Activated naive CD4-positive, alpha-beta T cell treated with anti-CD3 and anti-CD28 coated beads for 36 hours (primary cell): ENCODE data around the gene HSH2D. TPM values are rescaled to one million over a fixed set of nuclear protein-coding genes. Genes with fewer than 3 reads are reported as not detected.
"Not testable (repeated sequence)": the region's sequence is repeated elsewhere in the genome, so short reads cannot be mapped to it uniquely, and the experiment has no call there.

ENCODE experiments used
- CTCF ChIA-PET: fragments of 350-600 bp; sonication (Branson Sonifier 250); formaldehyde crosslinking; loops from one replicate; lab custom pipeline; 2021; ENCODE audit warnings: antibody characterized with exemption; lab: Charles Lee
- DNase-seq: peaks from one replicate; pipeline ENCODE4 v3.0.0-alpha.2; 2020
- H3K27ac Mint-ChIP-seq: one replicate; pipeline ENCODE4 v1.8.0; 2021; ENCODE audit warnings: mild to moderate bottlenecking, mixed read lengths
- H3K27me3 Mint-ChIP-seq: one replicate; pipeline ENCODE4 v1.8.0; 2021; ENCODE audit warnings: low read depth, mixed read lengths
- H3K36me3 Mint-ChIP-seq: one replicate; pipeline ENCODE4 v1.8.0; 2021; ENCODE audit warnings: low read depth, mixed read lengths
- H3K4me1 Mint-ChIP-seq: one replicate; pipeline ENCODE4 v1.8.0; 2021; ENCODE audit warnings: low read depth, mixed read lengths
- H3K4me3 Mint-ChIP-seq: one replicate; pipeline ENCODE4 v1.8.0; 2021; ENCODE audit warnings: mild to moderate bottlenecking, moderate library complexity, mixed read lengths
- H3K9me3 Mint-ChIP-seq: one replicate; pipeline ENCODE4 v1.8.0; 2021; ENCODE audit warnings: mixed read lengths
- intact Hi-C: fragments of 100-400 bp; cut with micrococcal nuclease; formaldehyde crosslinking; loops from one replicate; pipeline ENCODE4 v1.15.1; 2023
- total RNA-seq, 2 experiments: library from RNA; stranded (reverse); gene quantifications; one replicate each; pipeline ENCODE4 v1.2.3, GENCODE V29; 2021

The HSH2D gene
- total RNA-seq, 2 experiments from 2014 or later, result 18.3 to 20.7 TPM

DNA sequence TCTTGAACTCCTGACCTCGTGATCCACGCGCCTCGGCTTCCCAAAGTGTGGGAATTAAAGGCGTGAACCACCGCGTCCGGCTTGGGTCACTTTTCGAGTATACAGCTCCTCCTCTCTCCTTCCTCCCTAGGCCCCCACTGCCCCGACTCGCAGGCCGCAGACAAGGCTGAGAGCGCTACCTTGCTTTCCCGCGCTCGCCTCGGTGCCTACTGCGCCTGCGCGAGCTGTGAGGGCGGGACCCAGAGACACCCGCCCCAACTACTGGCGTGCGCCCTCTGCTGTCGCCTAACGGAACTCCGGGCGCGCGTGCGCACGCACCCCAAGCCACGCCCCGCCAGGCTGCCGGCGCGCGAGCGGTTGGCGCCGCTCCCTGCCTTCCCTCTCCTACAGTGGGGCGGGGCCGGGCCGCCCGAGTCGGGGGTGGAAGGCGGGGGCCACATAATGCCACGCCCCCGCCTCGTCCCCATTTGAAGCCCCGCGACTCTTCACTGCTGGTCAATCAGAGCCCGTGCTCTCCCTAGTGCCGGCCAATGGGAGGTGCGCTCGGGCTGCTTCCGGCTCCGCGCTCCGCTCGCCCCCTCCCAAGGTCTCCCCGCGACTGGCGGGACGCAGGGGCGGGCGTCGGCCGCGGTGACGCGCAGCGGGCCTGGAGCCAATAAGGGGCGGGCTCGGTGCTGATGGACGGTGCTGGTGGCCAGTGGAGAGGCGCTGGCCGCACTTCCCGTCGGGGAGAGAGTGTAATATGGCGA lies 32.2 kb upstream of the HSH2D start, which contains the start of gene RAB8A:
TSS of gene RAB8A (plus strand) at position 730 of the 749 bp plus-strand sequence. CDS start at position 743, 13 bp downstream.
- Mint-ChIP-seq H3K36me3 (peaks cover 12% of the 10 kb centered on the region), H3K27ac (peak within 1 kb of the TSS; percentile 96), H3K4me3 (peak within 1 kb of the TSS; percentile 98), H3K9me3 (no peaks in the 10 kb centered on the region), H3K27me3 (no peaks in the 10 kb centered on the region), H3K4me1 (peaks cover 36% of the 10 kb centered on the region)
- intact Hi-C loops, result loop anchor here (1.0 to 2.0 kb wide), 10 partner anchors 32 to 473 kb away; partner anchors contain the start of genes AP1M1, C19orf44, CALR3 and FAM32A
- DNase-seq, result peak; percentile 99
- CTCF ChIA-PET, result interaction anchor here (0.6 to 2.3 kb wide), 21 partner anchors 15 to 219 kb away, joined by 3 to 8 read pairs (median 4); partner anchors contain the start of genes FAM32A and TPM4

DNA sequence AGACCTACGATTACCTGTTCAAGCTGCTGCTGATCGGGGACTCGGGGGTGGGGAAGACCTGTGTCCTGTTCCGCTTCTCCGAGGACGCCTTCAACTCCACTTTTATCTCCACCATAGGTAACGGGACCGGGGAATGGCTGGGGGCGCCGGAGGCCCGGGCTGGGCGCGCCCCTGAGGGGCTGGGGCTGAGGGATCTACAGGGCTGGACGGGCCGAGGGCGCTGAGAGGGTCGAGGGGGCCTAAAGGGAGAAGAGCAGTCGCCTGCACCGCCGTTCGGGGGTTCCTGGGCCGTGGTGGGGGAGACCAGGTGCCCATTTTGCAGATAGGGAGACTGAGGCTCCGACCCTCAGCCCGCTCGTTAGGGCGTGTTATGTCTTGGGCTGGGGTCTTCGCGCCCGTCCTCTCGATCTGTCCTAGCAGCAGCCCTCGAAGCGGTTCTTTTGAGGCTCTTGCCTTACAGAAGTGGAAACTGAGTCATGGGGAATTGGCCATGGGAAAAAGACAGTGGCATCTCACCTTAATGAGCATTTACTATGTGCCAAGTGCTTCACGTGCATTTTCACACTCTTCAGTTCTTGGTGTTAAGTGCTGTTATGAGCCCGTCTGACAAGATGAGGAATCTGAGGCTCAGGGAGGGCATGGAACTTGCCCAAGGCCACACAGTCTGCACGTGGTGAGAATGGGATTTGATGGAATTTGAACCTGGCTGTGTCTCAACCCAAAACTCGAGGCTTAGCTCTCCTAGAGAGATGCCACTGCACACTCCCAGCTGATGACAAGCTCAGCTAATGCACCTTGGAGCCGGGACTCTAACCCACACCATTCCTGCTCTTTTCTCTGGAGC lies 31.4 kb upstream of the HSH2D start:
- CTCF ChIA-PET, result interaction anchor here (0.6 to 2.3 kb wide), 7 partner anchors 16 to 70 kb away, joined by 3 to 8 read pairs (median 3); no protein-coding TSS in a partner anchor
- peaks cover 12% of the 10 kb centered on the region for H3K36me3 Mint-ChIP-seq
- peak overlapping the region; percentile 98 for H3K4me3 Mint-ChIP-seq
- peaks cover 39% of the 10 kb centered on the region for H3K4me1 Mint-ChIP-seq
- no peaks in the 10 kb centered on the region for H3K27me3 Mint-ChIP-seq
- no peak for DNase-seq
- H3K9me3 Mint-ChIP-seq, result no peaks in the 10 kb centered on the region
- intact Hi-C loops, result loop anchor here (1.0 to 2.0 kb wide), 10 partner anchors 31 to 472 kb away; partner anchors contain the start of genes AP1M1, C19orf44, CALR3 and FAM32A
- H3K27ac Mint-ChIP-seq, result peak overlapping the region; percentile 96

DNA sequence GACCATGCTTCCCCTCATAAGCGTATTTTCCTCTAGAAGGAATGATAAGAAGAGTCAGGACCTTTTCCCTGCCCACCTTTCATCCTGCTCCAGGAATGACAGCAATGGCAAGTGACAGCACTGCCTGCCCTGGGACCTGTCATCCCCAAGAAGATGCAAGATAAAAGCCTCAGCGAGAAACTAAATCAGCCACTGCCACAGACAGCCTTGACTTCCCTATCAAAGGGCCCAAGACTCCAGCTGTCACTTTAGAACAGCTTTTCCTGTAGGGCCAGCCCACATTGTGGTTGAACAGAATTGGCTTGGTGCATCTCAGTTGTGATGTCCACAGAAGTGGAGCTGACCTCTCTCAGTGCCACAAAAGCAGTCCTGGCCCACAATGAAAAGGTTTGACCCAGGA lies 30.7 kb upstream of the HSH2D start:
- Mint-ChIP-seq H3K9me3 (no peaks in the 10 kb centered on the region), H3K27me3 (no peaks in the 10 kb centered on the region), H3K4me1 (peaks cover 46% of the 10 kb centered on the region), H3K27ac (peak overlapping the region; percentile 96), H3K4me3 (peak overlapping the region; percentile 98), H3K36me3 (peaks cover 12% of the 10 kb centered on the region)
- intact Hi-C loops, result no loop called here
- DNase-seq, result no peak
- CTCF ChIA-PET, result interaction anchor here (0.7 to 1.2 kb wide), 4 partner anchors 42 to 71 kb away, joined by 3 to 4 read pairs (median 3); no protein-coding TSS in a partner anchor

DNA sequence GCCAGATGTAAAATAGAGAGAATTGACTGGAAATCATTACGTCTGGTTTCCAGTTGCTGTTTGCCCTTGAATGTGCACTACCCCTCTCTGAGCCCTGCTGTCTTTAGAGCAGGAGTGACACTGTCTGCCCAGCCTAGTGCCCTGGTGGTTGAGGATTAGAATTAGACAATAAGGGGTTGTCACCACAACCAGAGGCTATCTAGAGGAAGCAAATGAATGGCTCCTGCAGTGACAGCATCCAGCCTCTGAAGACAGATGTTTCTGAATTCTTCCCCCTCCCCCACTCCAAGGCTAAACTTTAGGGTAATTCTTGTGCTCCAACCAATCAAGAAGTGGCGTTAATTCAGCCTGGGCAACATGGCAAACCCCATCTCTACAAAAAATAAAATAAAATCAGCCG lies 29.8 kb upstream of the HSH2D start:
- H3K27me3 Mint-ChIP-seq, result no peaks in the 10 kb centered on the region

DNA sequence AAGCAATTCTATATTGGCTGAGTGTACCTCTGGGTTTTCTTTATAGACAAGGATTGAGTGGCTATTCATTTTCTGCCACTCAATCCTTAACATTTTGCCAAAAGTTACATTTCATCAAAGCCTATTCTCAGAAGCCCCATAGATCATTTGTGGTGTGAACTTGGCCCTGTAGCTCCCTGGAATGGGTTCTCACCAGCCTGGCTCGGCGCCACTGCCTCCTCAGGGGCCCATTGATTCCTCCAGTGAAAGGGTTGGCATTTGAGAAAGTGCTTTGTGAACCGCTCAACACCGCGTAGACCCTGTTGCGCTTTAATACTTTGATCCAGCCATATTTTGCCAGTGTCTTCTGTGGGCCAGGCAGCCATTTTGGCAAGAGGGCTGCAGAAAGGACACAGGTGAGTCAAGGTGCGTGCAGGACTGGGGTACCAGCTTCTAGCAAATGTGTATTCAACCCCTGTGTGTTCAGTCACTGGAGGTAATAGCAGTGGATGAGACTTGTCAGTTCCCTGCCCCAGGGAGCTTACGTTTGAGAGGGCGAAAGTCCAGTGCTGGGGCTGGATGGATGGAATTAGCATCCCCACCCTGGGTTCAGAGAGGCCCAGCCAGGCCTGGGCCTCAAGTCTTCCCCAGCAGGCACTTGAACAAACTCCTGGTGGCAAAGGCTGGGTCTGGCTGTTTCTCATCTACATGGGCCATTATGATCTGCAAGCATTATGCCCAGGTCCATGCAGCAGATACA lies 28.0 kb upstream of the HSH2D start:
- peak overlapping the region; percentile 67 for H3K27ac Mint-ChIP-seq
- DNase-seq, result no peak
- no peaks in the 10 kb centered on the region for H3K27me3 Mint-ChIP-seq
- H3K36me3 Mint-ChIP-seq, result peaks cover 31% of the 10 kb centered on the region
- intact Hi-C loops, result no loop called here
- H3K4me3 Mint-ChIP-seq, result no peak overlapping the region
- peaks cover 68% of the 10 kb centered on the region for H3K4me1 Mint-ChIP-seq
- H3K9me3 Mint-ChIP-seq, result no peaks in the 10 kb centered on the region
- CTCF ChIA-PET, result interaction anchor here (1.0 kb wide), 1 partner anchor 70 kb away, joined by 3 read pairs; the partner anchor contains the start of gene FAM32A

More for the DNA sequence above, 29.8 kb upstream of the HSH2D start:
- Mint-ChIP-seq H3K27ac (peak overlapping the region; percentile 56), H3K4me1 (peaks cover 55% of the 10 kb centered on the region), H3K9me3 (no peaks in the 10 kb centered on the region), H3K36me3 (peaks cover 18% of the 10 kb centered on the region), H3K4me3 (peak overlapping the region; percentile 34)
- DNase-seq, result no peak
- CTCF ChIA-PET, result interaction anchor here (0.9 to 1.2 kb wide), 2 partner anchors 50 to 72 kb away, joined by 3 to 4 read pairs; no protein-coding TSS in a partner anchor
- intact Hi-C loops, result no loop called here

DNA sequence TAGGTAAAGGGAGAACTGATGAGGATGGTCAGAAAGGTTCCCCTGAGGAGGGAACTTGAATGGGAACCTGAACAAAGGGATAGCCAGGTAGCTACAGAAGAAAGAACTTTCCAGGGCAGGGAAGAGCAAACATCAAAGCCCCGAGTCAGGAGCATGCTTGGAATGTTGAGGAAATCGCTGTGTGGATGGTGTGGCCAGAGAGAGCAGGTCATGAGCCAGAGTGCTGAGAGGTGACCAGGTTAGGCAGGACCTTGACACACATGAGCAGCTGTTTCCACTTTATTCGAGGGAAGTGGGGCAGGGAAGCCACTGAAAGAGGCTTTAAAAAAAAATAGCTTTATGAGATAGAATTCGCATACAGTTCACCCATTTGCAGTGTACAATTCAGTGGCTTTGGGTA lies 27.4 kb upstream of the HSH2D start:
- Mint-ChIP-seq H3K9me3 (no peaks in the 10 kb centered on the region), H3K4me3 (no peak overlapping the region), H3K36me3 (peaks cover 33% of the 10 kb centered on the region), H3K27ac (peak overlapping the region; percentile 67), H3K27me3 (no peaks in the 10 kb centered on the region), H3K4me1 (peaks cover 66% of the 10 kb centered on the region)
- CTCF ChIA-PET, result interaction anchor here (0.6 to 1.0 kb wide), 3 partner anchors 38 to 267 kb away, joined by 3 to 4 read pairs (median 3); partner anchors contain the start of gene FAM32A
- no peak for DNase-seq
- intact Hi-C loops, result no loop called here

DNA sequence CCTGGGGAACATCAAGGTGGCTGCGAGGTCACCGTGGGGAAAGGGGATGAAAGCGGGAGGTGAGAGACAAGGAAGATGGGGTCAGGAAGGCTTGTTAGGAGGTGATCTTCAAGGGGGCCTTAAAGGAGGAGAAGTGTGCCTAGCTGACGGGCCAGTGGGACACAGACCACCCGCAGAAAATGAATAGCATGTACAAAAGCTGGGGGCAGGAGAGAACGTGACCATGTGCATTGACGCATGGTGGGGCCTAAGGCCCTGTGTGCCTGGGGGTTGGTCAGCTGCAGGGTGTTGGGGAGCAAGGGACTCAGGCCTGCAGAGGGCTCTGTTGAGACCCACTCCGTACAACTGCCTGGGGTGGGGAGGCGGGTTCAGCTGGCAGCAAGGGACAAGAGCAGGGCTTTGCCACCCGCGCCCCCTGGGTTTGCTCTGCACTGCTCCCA lies 25.9 kb upstream of the HSH2D start:
- no peak for DNase-seq
- H3K4me3 Mint-ChIP-seq, result no peak overlapping the region
- intact Hi-C loops, result loop anchor here (2.0 kb wide), 1 partner anchor 39 kb away; no protein-coding TSS in a partner anchor
- peaks cover 61% of the 10 kb centered on the region for H3K4me1 Mint-ChIP-seq
- peaks cover 39% of the 10 kb centered on the region for H3K36me3 Mint-ChIP-seq
- peak overlapping the region; percentile 11 for H3K27ac Mint-ChIP-seq
- CTCF ChIA-PET, result interaction anchor here (0.8 to 2.1 kb wide), 4 partner anchors 35 to 76 kb away, joined by 3 to 10 read pairs (median 4); partner anchors contain the start of gene FAM32A
- H3K27me3 Mint-ChIP-seq, result no peaks in the 10 kb centered on the region
- H3K9me3 Mint-ChIP-seq, result no peaks in the 10 kb centered on the region

DNA sequence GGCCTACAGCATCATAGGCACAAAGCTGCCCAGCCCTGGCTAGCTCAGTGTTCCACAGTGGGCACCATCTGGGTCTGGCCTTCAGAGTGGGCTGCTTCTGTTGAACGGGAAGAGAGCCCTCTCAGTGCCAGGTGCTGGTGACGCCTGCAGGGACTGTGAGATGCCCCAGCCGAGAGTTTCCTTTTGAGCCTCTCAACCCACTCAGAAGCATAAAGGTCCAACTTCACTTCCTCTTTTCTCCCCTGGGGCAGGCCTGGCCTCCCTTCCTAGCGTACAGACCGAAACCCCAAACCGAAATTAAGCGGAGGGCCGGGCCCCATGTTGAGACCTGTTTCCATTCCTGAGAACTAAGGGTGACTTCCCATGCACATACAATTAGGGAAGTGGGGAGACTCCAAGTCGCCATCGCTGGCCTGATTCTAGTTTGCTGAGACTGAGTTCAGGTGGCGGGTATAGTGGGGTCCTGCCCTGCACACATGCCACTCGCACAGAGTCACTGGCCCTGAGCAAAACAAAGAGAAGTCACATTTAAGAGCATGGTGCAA lies 24.9 kb upstream of the HSH2D start:
- Mint-ChIP-seq H3K27ac (peak overlapping the region; percentile 82), H3K4me3 (no peak overlapping the region), H3K9me3 (no peaks in the 10 kb centered on the region), H3K36me3 (peaks cover 38% of the 10 kb centered on the region), H3K4me1 (peaks cover 54% of the 10 kb centered on the region), H3K27me3 (no peaks in the 10 kb centered on the region)
- peak; percentile 45 for DNase-seq
- intact Hi-C loops, result loop anchor here (2.0 kb wide), 1 partner anchor 40 kb away; no protein-coding TSS in a partner anchor
- CTCF ChIA-PET, result interaction anchor here (0.8 to 2.1 kb wide), 4 partner anchors 36 to 77 kb away, joined by 3 to 10 read pairs (median 4); partner anchors contain the start of gene FAM32A

DNA sequence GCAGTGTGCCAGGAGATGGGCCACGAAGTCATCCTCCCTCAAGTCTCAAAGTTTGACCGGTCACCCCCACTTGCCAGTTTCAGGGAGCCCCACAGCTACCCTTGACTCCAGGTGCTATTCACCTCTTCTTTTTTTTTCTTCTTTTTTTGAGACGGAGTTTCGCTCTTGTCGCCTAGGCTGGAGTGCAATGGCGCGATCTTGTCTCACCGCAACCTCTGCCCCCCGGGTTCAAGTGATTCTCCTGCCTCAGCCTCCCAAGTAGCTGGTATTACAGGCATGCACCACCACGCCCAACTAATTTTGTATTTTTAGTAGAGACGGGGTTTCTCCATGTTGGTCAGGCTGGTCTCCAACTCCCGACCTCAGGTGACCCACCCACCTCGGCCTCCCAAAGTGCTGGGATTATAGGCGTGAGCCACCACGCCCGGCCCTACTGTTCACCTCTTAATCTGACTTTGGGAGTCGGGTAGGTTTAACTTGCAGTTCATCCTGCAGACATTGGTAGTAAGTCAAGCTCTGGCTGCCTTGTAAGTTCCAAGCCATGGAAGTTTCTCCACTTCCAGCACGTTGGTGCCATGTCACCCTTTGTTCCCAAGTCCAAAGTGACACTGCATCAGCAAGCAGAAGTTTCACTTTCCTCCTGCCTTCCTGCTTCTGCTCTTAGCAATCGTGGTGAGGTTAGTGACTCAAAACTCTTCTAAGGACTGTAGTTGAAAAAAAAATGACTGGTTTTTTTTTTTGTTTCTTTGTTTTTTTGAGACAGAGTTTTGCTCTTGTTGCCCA lies 24.2 kb upstream of the HSH2D start:
- H3K27me3 Mint-ChIP-seq, H3K4me3 Mint-ChIP-seq, H3K9me3 Mint-ChIP-seq: not testable (repeated sequence)
- Mint-ChIP-seq H3K27ac (peak overlapping the region; percentile 82), H3K4me1 (peaks cover 49% of the 10 kb centered on the region), H3K36me3 (peaks cover 36% of the 10 kb centered on the region)
- intact Hi-C loops, result loop anchor here (2.0 kb wide), 1 partner anchor 40 kb away; no protein-coding TSS in a partner anchor
- peak; percentile 69 for DNase-seq
- CTCF ChIA-PET, result interaction anchor here (1.0 kb wide), 1 partner anchor 78 kb away, joined by 3 read pairs; no protein-coding TSS in a partner anchor

DNA sequence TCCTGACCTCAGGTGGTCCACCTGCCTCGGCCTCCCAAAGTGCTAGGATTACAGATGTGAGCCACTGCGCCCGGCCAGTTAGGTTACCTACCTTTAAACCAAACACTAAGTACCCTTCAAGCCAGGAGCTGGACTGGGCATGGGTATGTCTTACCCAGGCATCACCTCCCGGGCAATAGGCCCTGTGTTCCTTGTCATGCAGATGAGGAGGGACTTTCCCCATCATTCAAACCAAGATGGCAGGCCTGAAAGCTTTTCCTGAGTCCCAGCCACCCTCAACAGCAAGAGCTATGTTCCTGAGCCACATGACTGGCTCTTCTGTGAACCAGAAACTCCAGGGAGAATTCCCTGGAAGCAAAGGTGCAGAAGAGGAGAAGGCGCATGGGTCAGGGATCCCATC lies 22.3 kb upstream of the HSH2D start:
- no peak overlapping the region for H3K4me3 Mint-ChIP-seq
- peaks cover 41% of the 10 kb centered on the region for H3K36me3 Mint-ChIP-seq
- H3K9me3 Mint-ChIP-seq, result no peaks in the 10 kb centered on the region
- peaks cover 35% of the 10 kb centered on the region for H3K4me1 Mint-ChIP-seq
- H3K27ac Mint-ChIP-seq, result no peak overlapping the region
- no peak for DNase-seq
- intact Hi-C loops, result no loop called here
- H3K27me3 Mint-ChIP-seq, result no peaks in the 10 kb centered on the region
- CTCF ChIA-PET, result no interaction called here
